ENCODE results near the gene OR5K3.
"Not testable (repeated sequence)": the region's sequence is repeated elsewhere in the genome, so short reads cannot be mapped to it uniquely, and the experiment has no call there.

The OR5K3 gene

GRCh38 chr3:98390366-98390765 is at the start of gene OR5K3:
Gene OR5K3, plus strand, starts transcription at chr3:98390666. Its CDS starts 0 bp downstream, at chr3:98390666.
- no peak for DNase-seq

GRCh38 chr3:98341758-98342157 is 48.7 kb upstream of the OR5K3 start:
- DNase-seq: no peak

GRCh38 chr3:98343647-98344507 is 46.6 kb upstream of the OR5K3 start:
- DNase-seq: no peak

GRCh38 chr3:98350082-98350481 is 40.4 kb upstream of the OR5K3 start:
- DNase-seq: no peak

GRCh38 chr3:98353554-98353953 is 36.9 kb upstream of the OR5K3 start, which contains the start of gene OR5K4:
Gene OR5K4, plus strand, starts transcription at chr3:98353854. Its CDS starts 0 bp downstream, at chr3:98353854.
- DNase-seq: no peak

- no peak for DNase-seq
Observed at GRCh38 chr3:98359250-98359649, 31.2 kb upstream of the OR5K3 start.

GRCh38 chr3:98359993-98360675 is 30.3 kb upstream of the OR5K3 start:
- DNase-seq: no peak

GRCh38 chr3:98360681-98361080 is 29.8 kb upstream of the OR5K3 start:
- DNase-seq: no peak

- no peak for DNase-seq
Observed at GRCh38 chr3:98361289-98361688, 29.2 kb upstream of the OR5K3 start.

GRCh38 chr3:98367464-98368246 is 22.8 kb upstream of the OR5K3 start:
- DNase-seq: no peak

GRCh38 chr3:98371186-98371585 is 19.3 kb upstream of the OR5K3 start:
- DNase-seq: no peak

- no peak for DNase-seq
Observed at GRCh38 chr3:98371853-98372252, 18.6 kb upstream of the OR5K3 start.

GRCh38 chr3:98372445-98372844 is 18.0 kb upstream of the OR5K3 start:
- no peak for DNase-seq

- DNase-seq: no peak
Observed at GRCh38 chr3:98376631-98377030, 13.8 kb upstream of the OR5K3 start.

GRCh38 chr3:98388147-98388546 is 2.3 kb upstream of the OR5K3 start:
- no peak for DNase-seq

GRCh38 chr3:98395101-98395500 is 4.6 kb downstream of the OR5K3 start:
- DNase-seq: no peak

GRCh38 chr3:98396482-98396881 is 6.0 kb downstream of the OR5K3 start:
- DNase-seq: not testable (repeated sequence)

- no peak for DNase-seq
Observed at GRCh38 chr3:98398513-98398912, 8.0 kb downstream of the OR5K3 start.

GRCh38 chr3:98402507-98402906 is 12.0 kb downstream of the OR5K3 start:
- no peak for DNase-seq

- no peak for DNase-seq
Observed at GRCh38 chr3:98404010-98404409, 13.5 kb downstream of the OR5K3 start.

- no peak for DNase-seq
Observed at GRCh38 chr3:98406034-98406433, 15.6 kb downstream of the OR5K3 start.

- no peak for DNase-seq
Observed at GRCh38 chr3:98432575-98432974, 42.1 kb downstream of the OR5K3 start.

GRCh38 chr3:98433764-98434163 is 43.3 kb downstream of the OR5K3 start:
- no peak for DNase-seq
